ENCODE measurements around the gene ADCY2. TPM values are rescaled to one million over a fixed set of nuclear protein-coding genes. Genes with fewer than 3 reads are reported as not detected.

The ADCY2 gene
- total and polyA plus RNA-seq, 2 of the 13 experiments (the other 11 are each of a cell fraction or from before 2014, with no cell fraction given), result not detected

DNA sequence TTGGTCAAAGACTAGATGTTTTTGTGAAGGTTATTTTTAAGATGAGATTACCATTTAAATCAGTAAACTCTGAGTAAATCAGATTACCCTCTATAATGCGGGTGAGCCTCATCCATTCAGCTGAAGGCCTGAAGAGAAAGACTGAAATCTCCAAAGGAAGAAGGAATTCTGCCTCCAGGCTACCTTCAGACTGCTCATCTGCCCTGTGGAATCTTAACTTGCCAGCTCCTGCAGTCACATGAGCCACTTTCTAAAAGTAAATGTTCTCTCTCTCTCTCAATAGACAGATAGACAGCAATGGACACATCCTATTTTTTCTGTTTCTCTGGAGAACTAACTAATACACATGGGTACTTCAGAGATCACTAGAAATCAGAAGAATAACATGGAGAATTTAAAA lies 272.2 kb downstream of the ADCY2 start:
- ATAC-seq, result no peak
- H3K27ac ChIP-seq (ENCODE audit: extremely low read length, insufficient read depth, low read length), result no peak overlapping the region
- H3K79me2 ChIP-seq (ENCODE audit: insufficient read depth, low read length), result no peaks in the 10 kb centered on the region
- no peaks in the 10 kb centered on the region for H3K4me1 ChIP-seq (ENCODE audit: insufficient read depth, low read length)
- WGBS (ENCODE audit: low lambda C conversion rate), result 0% methylated on average over 1 of the region's 1 CpG
- H2AFZ ChIP-seq (ENCODE audit: low read length), result no peak overlapping the region
- no peak for TF ChIP-seq ZNF224 (CRISPR knock-in tag; IDR thresholded peaks at IDR 0.05)
- TF ChIP-seq ZNF616 (CRISPR knock-in tag; IDR thresholded peaks at IDR 0.05; ENCODE audit: low read depth), result no peak
- TF ChIP-seq ZNF792 (CRISPR knock-in tag; IDR thresholded peaks at IDR 0.05), result no peak
- TF ChIP-seq RAD21 (CRISPR knock-in tag; IDR thresholded peaks at IDR 0.05), result no peak
- TF ChIP-seq, protein P1, sequence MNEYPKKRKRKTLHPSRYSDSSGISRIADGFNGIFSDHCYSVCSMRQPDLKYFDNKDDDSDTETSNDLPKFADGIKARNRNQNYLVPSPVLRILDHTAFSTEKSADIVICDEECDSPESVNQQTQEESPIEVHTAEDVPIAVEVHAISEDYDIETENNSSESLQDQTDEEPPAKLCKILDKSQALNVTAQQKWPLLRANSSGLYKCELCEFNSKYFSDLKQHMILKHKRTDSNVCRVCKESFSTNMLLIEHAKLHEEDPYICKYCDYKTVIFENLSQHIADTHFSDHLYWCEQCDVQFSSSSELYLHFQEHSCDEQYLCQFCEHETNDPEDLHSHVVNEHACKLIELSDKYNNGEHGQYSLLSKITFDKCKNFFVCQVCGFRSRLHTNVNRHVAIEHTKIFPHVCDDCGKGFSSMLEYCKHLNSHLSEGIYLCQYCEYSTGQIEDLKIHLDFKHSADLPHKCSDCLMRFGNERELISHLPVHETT (CRISPR knock-in tag; conservative IDR thresholded peaks at IDR 0.05), result no peak
- TF ChIP-seq ZNF143 (CRISPR knock-in tag; IDR thresholded peaks at IDR 0.05), result no peak
- TF ChIP-seq, protein P2, sequence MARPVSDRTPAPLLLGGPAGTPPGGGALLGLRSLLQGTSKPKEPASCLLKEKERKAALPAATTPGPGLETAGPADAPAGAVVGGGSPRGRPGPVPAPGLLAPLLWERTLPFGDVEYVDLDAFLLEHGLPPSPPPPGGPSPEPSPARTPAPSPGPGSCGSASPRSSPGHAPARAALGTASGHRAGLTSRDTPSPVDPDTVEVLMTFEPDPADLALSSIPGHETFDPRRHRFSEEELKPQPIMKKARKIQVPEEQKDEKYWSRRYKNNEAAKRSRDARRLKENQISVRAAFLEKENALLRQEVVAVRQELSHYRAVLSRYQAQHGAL (CRISPR knock-in tag; IDR thresholded peaks at IDR 0.05; ENCODE audit: not compliant biosample characterization), result no peak
- no peak for TF ChIP-seq FOXJ3 (CRISPR knock-in tag; IDR thresholded peaks at IDR 0.05; ENCODE audit: borderline replicate concordance)
- no peak for TF ChIP-seq ZKSCAN5 (CRISPR knock-in tag; IDR thresholded peaks at IDR 0.05)
- no peak for TF ChIP-seq THYN1 (CRISPR knock-in tag; IDR thresholded peaks at IDR 0.05; ENCODE audit: borderline replicate concordance, low read depth)
- TF ChIP-seq EEA1 (CRISPR knock-in tag; IDR thresholded peaks at IDR 0.05; ENCODE audit: borderline replicate concordance), result no peak
- TF ChIP-seq, protein P3, sequence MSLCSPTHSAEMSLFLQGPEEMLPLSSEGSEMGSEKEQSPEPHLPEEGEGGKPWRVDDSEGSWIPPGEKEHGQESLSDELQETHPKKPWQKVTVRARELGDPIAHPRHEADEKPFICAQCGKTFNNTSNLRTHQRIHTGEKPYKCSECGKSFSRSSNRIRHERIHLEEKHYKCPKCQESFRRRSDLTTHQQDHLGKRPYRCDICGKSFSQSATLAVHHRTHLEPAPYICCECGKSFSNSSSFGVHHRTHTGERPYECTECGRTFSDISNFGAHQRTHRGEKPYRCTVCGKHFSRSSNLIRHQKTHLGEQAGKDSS (CRISPR knock-in tag; IDR thresholded peaks at IDR 0.05; ENCODE audit: borderline replicate concordance, low read depth), result no peak
- no peaks in the 10 kb centered on the region for H4K20me1 ChIP-seq (ENCODE audit: insufficient read depth, low read length)
- H3K9ac ChIP-seq (ENCODE audit: insufficient read depth, low read depth, low read length), result no peak overlapping the region
- CTCF ChIA-PET (ENCODE audit: low intra/inter-chr PET ratio, low total read pairs), result no interaction called here
- POLR2A ChIA-PET, result no interaction called here
- no peak overlapping the region for H3K4me2 ChIP-seq (ENCODE audit: low read depth, low read length)
- no peak for DNase-seq (ENCODE audit: low spot score)
- peaks cover 0 to 3% of the 10 kb centered on the region in 2 experiments; a peak in 1 of 5 replicates for H3K27me3 ChIP-seq (ENCODE audit: control insufficient read depth in 1 of 2, insufficient read depth in 2 of 2, low read length in 2 of 2)
- no peaks in the 10 kb centered on the region for H3K9me3 ChIP-seq (ENCODE audit: low read length)
- no peaks in the 10 kb centered on the region for H3K36me3 ChIP-seq (replicated peaks in 1 of 2; ENCODE audit: control insufficient read depth in 1 of 2, insufficient read depth in 2 of 2, low read length in 2 of 2)
- no TSS peak for BruUV-seq (replicated peaks)
- intact Hi-C loops (cut with micrococcal nuclease; ENCODE audit: unreplicated experiment), result no loop called here
- in situ Hi-C loops (cut with HindIII; ENCODE audit: extremely low pct_ligation_motif_present, low pct_unique_long_range_greater_than_20kb), result no loop called here
- no peak overlapping the region for H3K4me3 ChIP-seq (replicated peaks in 1 of 3; ENCODE audit: insufficient read depth in 1 of 3, low read depth in 2 of 3, low read length in 3 of 3)
- FAIRE-seq, result no peak
